ENCODE measurements around the gene FTL.

DNA sequence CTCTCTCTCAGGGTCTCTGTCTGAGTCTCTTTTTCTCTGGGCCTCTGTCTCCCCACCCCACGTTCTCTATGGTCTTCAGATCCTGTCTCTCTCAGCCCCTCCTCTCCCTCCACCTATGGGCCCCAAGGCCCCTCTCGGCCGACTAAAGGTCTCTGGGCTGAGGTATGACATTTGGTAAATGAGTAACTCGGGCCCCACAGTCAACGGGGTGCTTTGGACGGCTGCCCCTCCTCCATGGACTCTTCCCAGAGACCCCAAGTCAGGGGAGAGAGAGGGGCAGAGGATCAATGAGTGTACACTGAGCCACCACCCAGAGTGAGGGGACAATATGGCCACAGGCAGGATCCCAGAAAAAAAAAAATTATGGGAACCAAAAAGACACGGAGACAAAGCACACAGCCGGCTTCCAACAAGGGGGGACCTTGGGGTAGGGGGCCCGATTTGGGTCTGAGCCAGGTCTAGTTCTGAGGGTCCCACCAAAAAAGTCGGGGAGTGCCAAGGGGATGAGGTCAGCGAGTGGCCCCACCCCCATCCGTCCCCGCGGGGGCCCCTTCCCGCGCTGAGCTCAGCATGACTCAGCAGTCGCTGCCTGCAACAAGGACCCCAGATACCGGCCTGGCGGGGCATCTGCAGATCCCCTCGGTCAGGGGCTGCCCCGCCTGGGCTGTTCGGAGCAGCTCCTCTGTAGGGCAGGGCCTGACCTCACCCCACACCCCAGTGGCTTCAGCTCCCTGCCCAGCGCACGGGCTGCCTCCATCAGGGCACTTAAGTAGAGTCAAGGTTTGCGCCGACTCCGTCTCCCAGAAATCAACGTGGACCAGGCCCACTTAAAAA lies 1.5 kb upstream of the FTL start:
- TF ChIP-seq CTCF (conservative IDR thresholded peaks at IDR 0.05; ENCODE audit: low read length): no peak
- TF ChIP-seq EZH2phosphoT487 (IDR thresholded peaks at IDR 0.05; ENCODE audit: borderline replicate concordance, low read depth, low read length): no peak
